GM19467 (cell line): Measurements from ENCODE around the gene ADCY7.

Experiments
- ATAC-seq: cut with Tn5 transposase; IDR thresholded peaks from one replicate; pipeline ENCODE4 v1.9.1; 2021; ENCODE audit warnings: mild to moderate bottlenecking, moderate library complexity; ENCODE audit not compliant: unreplicated experiment

ADCY7 gene

DNA sequence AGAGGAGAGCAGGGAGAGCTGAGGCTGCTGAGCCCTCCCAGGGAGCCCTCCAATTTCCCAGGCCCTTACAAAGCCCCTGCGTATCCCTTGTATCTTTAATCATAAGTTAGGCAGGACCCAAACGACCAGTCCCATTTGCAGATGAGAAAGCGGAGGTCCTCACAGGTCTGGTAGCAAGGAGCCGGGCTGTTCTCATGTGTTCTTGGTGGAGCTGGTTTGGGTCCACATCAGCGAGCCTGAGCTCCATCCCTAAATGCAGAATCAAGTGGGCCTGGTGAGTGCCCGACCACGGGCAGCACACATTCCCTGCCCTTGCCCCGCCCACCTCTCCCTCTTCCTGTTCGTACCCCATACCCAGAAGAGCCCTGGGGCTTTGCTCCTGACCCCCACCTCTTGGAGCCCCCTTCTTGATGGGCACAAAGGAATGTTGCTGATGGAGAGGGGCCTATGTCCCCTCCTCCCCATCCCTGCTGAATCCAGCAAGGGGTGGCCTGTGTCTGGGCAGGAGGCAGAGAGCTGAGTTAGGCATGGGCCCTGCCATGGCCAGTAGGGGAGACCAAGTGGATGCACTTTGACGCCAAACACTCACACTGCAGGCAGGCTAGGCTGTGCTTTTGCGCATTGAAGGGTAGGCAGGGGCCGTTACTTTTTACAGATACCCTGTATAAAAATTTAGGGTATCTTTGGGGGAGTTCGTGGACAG, 18.3 kb upstream of the ADCY7 start:
- no peak for ATAC-seq

DNA sequence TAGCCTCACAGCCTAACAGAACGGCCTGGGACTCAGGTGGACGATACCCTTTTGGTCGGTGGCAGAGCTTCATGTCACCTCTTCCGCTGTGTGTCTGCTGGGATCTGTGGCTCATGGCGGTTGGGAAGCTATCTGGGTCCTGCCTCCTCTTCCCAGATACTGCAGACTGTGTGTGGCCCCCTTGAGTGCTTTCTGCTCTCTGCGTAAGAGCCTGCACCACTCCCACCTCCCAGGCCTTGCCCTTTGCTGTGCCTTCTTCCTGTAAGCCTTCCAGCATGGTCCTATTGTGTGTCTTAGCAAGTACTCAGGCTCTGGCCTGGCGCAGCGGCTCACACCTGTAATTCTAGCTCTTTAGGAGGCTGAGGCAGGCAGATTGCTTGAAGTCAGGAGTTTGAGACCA, 17.5 kb upstream of the ADCY7 start:
- ATAC-seq, result no peak

DNA sequence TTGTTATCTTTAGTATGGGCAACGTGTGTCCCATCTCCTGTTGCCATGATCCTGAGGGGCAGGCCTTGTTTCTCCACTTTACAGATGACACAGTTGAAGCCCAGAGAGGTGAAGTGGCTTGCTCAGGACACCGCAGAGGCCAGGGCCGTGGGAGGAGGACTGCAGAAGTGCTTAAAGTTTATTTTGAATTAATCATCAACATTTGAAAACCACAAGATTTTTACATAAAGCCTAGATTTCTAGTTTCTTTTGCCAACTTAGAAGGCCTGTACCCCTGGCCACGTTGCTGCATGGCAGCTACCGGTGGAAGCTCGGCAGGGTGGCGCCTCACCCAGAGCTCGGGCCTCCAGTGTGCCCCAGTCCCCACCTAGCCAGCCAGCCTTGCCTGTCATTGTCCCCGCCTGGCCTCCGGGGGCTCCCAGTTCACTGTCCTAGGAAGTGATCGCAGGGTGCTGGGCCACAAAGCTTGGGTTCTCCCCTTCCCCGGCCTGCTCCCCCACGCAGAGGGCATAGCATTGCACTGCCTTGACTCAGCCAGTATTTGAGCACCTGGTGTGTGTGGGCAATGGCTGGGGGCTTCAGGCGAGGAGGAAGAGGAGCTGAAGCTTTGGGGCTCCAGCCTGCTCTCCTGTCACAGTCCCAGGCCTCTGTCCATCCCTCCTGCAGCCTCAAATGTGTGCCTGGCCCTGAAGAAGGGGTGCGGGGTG, 14.8 kb upstream of the ADCY7 start:
- ATAC-seq, result no peak

DNA sequence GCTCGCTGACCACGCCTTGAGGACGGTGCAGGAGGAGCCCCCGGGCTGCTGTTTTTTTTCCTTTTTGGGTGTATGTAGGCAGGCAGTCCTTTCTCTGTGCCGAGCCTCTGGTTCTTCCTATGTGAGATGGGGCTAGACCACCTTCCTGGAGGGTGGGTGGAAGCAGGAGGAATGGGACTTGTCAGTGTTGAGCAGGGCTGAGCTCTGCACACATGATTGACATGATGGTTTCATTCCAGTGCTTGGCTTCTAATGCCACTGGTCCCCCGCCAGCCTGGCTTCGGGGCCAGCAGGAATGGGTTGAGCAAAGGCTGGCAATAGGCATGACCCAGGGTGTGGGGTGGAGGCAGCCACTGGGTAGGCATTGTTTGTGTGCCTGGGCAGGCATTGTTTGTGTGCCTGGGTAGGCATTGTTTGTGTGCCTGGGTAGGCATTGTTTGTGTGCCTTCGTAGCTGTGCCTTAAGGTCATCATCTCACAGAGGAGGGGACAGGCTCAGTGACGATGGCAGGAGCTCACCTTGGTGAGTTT, 14.2 kb upstream of the ADCY7 start:
- no peak for ATAC-seq

DNA sequence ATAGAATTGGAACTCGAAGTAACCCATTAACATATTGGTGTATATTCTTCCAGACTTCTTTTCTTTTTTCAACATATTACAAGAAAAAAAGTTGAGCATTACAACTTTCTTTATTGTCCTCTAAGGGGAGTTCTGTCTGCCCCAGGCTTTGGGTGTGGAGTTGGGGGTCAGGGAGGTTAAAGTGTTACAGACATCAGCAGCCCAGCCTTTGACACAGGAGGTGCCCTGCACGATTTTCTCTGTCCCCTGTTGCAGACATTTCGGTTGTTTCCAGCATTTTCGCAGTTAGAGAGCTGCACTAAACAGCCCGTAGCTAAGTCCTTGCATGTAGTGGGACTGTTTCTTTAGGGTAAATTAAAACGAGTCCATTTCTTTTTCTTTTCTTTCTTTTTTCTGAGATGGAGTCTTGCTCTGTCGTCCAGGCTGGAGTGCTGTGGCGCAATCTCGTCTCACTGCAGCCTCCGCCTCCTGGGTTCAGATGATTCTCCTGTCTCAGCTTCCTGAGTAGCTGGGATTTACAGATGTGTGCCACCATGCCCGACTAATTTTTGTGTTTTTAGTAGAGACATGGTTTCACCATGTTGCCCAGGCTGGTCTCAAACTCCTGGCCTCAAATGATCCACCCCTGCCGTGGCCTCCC, 13.4 kb upstream of the ADCY7 start:
- ATAC-seq, result no peak

DNA sequence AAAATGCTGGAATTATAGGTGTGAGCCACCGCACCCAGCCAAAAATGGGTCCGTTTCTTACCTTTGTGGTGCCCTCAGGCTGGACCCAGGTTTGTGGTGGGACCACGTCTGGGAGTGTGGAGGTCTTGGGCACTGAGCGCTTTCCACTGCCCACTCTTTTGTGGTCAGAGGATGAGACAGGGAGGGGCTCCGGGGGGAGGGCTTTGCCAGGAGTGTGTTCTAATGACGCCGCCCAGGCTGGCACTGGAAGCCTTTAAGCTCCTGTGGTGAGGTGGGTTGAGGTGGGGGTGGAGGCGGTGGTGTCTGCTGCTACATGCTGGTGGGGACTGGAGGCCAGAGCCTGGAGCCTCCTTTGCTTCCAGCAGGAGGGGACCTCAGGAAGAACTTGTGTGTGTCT, 12.8 kb upstream of the ADCY7 start:
- no peak for ATAC-seq

DNA sequence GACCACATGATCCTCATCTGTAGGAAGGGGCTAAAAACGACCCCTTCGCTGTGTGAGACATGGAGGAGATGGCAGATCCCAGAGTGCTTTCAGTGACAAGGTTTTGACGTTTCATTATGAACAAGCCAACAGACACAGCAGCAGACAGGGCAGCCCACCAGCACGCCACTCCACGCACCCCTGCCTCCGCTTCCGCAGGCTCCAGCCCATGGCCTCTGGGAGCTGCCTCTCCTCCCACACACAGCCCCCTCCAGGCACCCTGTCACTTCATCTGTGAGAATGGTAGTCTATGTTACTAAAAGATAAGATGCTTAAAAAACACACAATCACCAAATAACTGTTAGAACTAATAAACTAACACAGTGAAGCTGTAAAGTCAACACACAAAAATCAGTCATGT, 12.3 kb upstream of the ADCY7 start:
- ATAC-seq, result no peak

DNA sequence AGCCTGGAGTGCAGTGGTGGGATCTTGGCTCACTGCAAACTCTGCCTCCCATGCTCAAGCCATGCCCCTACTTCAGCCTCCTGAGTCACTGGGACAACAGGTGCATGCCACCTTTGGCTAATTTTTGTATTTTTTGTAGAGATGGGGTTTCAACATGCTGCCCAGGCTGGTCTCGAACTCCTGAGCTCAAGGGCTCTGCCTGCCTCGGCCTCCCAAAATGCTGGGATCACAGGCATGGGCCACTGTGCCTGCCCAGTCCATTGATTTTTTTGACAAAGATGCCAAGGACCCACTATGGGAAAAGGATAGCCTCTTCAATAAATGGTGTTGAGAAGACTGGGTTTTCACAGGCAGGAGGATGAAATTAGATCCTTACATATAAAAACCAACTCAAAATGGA, 10.8 kb upstream of the ADCY7 start:
- ATAC-seq, result no peak

DNA sequence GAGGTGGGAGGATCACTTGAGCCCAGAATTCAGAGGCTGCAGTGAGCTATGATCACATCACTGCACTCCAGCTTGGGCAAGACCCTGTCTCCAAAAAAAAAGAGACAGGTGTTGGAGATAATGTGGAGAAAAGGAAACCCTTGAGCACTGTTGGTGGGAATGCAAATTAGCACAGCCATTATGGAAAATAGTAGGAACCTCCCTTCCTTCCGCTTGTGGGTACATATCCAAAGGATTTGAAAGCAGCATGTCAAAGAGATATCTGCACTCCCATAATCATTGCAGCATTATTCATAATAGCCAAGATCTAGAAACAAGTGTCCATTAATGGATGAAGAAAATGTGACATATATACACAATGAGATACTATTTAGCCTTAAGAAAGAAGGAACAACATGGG, 9.7 kb upstream of the ADCY7 start:
- no peak for ATAC-seq

DNA sequence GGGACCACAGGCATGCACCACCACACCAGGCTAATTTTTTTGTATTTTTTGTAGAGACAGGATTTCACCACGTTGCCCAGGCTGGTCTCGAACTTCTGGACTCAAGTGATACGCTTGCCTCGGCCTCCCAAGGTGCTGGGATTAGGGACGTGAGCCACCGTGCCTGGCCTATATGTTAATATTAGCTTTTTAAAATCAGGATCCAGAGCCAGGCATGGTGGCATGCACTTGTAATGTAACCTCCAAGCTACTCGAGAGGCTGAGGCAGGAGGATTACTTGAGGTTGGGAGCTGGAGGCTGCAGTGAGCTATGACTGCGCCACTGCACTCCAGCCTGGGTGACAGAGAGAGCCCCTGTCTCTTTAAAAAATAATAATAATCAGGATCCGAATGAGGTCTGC, 8.5 kb upstream of the ADCY7 start:
- no peak for ATAC-seq

DNA sequence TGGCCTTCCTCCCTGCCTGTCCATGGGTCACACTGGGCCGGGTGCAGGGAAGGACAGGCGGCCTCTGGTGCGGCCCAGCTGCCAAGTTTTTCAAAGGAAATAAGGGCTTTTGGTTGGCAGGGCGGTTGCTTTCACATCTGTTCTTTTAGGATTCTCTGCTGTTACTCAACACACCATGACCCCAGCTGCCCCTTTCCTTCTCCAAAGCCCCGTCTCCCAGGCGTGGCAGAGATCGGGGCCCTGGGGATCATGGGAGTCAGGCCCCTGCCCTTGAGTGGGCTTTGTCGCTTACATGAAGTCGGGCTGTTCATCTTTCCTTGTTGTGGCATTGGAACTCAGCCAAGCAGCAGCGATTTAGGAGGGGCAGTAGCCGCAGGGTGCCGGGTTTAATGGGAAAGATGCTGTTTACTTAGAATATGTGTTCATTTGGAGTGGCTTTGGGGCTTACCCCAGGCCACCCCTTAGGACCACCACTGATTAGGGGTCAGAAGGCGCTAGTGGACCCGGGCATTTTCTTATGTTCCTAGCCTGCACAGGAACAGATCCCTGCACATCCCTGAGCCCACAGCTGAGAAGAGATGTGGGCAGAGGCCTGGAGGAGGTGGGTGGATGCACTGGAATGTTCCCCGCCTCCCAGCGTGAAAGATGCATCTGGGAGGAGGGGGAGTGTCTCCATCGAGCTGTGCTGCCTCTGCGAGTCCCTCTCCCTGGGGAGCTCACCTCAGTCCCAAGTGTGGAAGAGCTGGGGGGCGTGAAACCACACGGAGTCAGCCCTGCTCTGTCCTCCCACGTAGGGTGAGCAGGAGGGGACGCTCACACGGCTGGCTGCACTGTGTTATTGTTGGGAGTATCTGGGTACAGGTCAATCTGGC, 6.8 kb upstream of the ADCY7 start:
- no peak for ATAC-seq

DNA sequence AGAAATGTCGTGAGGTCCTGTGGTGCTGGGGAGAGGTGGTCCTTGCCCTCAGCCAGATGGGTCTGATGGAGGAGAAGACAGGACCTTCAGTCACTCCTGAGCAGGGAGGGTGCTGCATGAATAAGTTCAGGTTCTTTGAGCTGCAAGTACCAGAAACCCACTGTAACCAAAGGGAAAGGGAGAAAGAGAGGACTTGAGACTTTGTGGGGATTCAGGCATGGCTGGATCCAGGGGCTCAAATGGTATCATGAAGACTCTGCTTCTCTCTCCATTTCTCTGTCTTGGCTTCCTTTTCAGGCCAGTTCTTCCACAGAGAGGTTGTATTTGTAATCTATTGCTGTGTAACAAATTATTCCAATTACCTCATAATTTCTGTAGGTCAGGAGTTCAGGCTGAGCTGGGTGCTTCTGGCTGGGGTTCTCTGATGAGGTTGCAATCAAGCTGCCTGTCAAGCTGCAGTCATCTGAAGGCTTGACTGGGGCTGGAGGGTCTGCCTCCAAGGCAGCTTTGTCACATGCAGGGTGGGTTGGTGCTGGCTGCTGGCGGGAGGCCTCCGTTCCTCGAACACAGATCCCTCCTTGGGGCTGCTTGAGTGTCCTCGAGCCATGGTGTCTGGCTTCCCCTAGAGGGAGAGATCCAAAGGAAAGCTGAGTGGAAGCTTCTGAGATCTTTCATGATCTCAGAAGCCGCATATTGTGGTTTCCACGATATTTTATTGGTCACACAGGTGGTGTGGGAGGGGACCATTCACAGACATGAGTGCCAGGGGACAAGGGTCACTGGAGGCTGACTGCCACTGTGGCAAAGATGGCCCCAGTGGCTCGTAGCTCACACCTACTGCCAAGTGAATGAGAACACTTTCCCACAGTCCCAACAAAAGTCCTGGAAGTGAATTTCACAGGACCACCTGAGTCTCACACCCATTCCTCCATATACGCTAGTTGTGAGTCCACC, 5.9 kb upstream of the ADCY7 start:
- ATAC-seq, result no peak

DNA sequence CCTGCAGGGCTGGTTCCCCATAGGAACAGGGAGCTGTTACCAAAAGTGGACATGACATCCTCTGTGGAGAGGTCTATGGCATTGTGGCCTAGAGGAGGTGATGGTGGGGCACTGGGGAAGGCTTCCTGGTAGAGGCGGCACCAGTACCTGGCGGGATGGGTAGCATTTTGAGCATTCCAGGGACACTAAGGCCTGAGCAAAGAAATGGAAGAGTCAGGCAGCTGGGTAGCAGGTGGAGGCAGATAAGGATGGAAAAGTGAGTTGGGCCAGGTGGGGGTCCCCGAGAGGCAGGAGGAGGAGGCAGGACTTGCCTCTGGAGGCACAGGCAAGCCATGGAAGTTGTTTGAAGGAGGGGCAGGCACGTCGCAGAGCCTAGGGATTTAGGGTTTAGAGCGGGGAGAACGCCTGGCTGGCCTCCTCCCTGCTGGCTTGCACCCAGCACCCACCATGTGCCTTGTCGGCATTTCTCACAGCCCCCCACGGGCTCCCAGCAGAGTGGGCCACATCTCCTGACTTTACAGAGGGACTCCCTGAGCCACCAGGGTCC, 5.1 kb upstream of the ADCY7 start:
- no peak for ATAC-seq

DNA sequence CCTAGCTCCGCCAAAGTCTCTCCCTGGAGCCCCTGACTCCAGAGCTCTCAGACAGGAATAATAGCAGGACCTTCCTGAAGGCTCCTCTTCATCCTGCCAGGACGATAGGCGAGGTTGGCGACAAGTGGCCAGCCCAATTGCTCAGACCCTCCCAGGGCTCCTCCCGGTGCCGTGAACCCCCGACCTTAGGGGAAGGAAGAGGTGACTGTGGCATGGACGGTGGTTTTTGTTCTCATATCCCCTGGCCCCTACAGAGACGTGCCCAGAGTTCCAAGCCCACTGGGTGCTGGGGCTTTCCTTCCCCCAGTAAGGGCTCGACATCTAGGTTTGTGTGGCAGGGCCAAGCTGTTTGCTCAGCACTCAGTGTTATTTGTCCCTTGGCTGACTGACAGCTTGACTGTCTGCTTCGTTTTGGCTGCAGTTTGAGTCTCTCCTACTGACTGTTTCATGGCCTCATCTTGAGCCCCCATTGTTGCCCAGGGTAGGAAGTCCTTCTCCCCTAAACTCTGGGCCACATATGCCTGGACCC, 4.6 kb upstream of the ADCY7 start:
- ATAC-seq, result no peak

DNA sequence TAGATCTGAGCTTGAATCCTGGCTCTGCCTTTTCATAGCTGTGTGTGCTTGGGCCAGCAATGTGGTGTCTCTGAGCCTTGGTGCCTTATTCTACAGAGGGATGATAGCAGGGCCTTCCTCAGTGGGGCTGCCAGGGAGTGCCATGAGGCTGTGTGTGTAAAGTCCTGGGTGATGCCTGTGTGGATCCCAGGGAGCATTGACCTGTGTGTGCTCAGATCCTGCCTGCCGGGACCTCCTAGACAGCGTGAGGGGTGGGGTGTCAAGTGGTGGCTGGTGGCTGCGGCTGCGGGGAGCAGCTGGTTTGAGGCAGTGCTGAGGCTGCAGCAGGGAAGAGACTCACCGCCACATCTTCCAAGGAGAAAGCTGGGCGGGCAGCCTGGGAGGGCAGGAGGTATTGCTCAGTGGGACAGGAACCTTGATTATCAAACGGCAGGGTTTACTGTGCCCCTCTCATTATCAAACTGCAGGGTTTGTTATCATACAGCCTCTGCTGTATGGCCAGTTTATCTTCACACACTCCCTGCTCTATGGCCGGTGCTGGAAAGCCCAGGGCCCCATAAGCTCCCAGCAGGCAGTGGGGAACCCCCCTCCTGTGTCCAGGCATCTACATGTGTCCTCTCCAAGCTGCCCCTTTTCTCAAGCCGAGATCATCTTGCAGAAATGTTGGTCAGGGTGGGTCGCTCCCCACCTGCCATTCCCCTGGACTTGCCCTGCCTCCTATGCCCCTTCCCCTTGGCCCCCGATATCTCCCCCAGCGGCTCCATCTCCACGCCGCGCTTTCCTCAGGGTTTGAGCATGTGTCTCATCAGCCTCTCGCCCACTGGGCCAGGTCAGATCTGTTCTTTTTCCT, 3.1 kb upstream of the ADCY7 start:
- no peak for ATAC-seq

DNA sequence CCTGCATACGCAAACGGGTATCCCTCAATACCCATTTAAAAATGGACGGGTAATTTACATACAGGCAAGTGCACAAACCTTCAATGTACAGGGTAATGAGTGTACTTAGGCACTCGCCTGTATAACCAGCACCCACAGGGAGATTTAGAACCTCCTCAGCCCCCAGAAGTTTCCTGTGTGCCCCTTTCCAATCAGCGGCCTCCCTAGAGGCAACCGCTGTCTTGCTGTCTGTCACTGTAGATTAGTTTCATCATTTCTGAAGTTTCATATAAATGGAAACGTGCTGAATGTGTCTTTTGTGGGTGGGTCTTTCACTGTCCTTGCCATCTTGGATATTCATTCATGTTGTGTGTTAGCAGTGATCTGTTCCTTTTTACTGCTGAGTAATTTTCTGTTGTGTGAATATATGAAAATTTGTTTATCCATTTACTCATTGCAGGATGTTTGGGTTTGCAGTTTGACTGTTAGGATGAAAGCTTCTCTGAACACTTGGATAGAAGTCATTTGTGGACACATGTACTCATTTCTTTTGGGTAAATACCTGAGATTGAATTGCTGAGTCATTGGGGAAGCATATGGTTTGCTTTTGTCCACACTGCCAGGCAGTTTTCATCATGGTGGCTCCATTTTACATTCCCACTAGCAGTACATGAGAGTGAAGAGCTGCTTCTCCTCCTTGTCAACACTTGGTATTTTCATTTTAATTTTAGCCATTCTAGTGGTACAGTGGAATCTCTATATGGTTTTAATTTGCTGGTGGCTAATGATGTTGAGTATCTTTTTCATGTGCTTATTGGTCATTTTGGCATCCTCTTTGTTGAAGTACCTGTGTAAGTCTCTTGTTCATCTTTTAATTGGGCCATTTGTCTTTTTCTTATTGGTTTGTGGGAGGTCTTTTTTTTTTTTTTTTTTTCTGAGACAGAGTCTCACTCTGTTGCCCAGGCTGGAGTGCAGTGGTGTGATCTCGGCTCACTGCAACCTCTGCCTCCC, 2.1 kb upstream of the ADCY7 start:
- ATAC-seq, result peak; percentile 35

DNA sequence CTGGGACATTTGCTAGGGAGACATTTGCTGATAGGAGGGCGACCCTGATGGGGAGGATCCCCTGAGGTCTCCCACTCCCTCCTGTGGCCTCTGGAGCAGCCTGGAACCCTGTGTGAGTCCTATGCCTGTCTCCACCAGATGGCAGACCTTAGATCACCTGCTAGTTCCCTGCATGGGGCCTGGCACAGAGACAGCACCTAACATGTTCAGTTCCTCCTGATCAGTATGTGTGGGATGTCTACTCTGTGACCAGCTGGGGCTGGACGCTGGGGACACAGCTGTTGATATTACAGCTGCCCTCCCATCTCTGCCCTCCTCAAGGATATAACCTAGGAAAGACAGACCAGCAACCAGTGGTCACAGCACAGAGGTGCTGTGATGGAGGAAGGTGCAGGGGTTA, 1.1 kb upstream of the ADCY7 start:
- no peak for ATAC-seq
